ENCODE measurements around the gene RGS7.
A peak's percentile ranks its signal among the peaks of the same experiment; 100 is the strongest.
"Not testable (repeated sequence)": the region's sequence is repeated elsewhere in the genome, so short reads cannot be mapped to it uniquely, and the experiment has no call there.

Gene RGS7

DNA sequence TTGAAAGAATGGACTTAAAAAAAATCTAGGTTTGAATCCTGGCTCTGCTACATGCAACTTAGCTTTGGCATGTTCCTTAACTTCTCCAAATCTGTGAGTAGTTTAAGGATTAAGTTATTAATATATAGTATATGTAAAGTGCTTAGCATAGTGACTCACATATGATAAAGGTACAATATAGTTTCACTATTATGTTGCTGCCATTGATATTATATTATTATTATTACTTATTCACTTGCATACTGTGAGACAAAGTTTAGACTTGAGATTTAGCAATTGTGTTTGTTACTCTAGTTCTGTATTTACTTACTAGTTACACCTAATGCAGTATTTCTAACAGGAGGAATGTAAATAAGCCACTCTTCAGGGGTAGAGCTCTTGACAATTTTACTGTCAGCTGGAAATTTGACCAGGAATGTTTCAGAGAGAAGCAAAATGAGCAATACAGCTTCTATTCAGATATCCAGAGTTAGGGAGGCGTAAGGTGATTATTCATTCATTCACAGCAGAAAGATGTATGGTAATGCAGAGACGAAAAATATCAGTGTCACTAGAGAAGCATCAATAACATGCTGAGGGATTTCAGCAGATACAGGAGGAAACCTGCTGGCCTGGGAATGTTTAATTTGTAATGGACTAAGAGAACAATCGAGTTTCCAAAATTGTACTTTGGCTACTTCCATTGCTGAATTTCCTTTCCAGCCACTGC, 25.5 kb downstream of the RGS7 start:
- no peak for DNase-seq (ENCODE audit: low spot score)

DNA sequence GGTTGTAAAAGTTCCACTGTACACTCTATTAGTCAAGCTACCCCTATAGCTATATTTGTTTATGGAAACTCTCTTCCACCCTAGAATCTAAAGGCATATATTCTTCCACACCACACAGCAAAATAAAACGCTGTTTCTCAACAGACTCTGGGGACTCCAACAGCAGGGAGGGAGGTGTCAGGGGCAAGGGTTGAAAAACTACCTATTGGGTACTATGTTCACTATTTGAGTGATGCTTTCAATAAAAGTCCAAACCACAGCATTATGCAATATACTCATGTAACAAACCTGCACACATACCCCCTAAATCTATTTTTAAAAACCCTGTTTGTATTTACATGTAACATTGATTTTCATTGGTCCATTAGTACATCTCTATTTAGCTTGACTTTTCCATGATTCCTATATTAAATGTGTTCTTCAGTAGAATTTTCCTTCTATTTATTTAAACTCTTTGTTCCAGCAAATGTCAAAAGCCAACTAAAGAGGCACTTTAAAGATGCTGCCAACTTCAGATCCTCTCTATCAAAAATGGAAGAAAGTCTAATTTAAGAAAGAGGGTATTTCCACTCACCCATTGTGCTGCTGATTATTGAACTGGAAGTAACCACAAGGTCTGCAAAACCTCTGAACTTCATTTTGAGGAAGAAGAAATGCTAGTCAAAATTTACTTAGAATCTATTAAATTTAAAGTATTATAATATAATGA, 26.2 kb downstream of the RGS7 start:
- DNase-seq (ENCODE audit: low spot score), result no peak

DNA sequence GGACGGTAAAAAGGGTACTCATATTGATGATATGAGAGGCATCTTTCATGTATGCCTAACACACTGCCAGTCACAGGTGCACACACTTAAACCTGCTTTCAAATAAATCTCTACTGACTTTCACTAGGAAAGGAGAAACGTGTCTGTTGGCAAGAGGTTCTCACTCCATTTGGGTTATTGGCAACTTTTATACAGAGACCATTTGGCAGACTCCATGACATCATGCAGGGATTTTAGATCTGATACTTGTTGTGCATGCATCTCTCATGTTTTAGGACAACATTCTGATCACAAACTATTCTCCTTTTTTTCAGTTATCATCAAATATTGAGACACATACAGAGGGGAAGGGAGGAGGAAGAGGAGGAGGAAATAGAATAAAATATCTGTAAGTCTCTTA, 31.5 kb downstream of the RGS7 start:
- DNase-seq (ENCODE audit: low spot score), result no peak

DNA sequence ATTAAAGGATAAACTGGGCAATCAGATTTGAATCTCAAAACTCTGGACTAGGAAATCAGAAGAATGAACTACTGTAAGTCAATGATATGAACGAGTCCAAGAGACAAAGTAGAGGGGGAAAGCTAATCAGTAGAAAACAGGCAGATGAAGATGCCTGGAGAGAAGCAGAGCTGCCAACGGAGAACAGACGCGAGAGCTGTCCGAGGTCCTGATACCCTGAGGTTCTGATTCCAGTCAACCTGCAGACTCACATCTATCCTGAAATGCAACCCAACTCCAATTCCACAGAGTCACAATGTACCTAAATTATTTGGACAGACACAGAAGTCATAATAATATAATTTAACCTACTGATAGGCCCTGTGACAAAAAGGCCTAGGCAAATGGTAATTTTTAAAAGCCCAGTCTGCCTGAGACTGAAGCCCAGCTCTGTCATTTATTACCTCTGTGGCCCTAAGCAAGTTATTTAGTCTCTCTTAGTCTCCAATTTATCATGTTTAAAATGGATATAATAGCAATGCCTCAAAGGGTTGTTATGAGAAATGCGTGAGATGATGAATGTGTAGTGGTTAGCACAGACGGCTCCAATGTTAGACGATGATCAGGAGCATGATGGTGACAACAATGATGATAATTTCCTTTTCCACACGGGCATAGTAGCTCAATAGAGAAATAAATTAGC, 33.4 kb downstream of the RGS7 start:
- DNase-seq (ENCODE audit: low spot score), result peak; percentile 26

DNA sequence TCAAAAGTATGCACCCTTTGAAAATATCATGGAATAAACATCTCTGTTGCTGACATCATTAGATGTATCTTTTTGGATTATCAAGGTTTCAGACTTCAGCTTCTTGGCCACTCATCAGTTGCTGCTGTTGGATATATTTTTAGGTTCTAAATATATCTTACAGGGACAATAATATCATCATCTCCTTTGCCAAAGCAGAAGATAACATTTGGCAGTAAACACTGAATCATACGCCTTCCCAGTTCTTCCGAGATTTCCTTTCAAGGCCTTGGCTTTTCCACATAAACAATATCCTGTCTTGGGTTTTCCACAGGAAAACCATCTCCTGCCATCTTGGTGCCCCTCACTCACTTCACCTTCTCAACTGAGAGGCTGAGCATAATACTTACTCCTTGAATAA, 39.3 kb downstream of the RGS7 start:
- no peak for DNase-seq (ENCODE audit: low spot score)

DNA sequence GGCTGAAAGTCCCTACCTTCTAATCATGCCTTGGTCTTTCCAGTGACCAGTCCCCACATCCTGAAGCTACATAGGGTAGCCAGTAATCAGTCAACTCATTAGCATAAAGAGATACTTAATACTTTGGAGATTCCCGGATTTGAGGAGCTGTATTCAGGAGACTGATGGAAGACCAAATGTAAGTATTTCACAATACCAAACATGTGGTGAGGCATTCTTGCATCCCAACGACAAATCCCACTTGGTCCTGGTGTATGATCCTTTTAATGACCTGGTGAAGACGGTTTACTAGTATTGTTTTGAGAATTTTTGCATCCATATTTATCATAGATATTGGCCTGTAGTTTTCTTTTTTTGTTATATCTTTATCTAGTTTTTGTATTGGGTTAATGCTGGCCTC, 40.6 kb downstream of the RGS7 start:
- DNase-seq (ENCODE audit: low spot score), result no peak

DNA sequence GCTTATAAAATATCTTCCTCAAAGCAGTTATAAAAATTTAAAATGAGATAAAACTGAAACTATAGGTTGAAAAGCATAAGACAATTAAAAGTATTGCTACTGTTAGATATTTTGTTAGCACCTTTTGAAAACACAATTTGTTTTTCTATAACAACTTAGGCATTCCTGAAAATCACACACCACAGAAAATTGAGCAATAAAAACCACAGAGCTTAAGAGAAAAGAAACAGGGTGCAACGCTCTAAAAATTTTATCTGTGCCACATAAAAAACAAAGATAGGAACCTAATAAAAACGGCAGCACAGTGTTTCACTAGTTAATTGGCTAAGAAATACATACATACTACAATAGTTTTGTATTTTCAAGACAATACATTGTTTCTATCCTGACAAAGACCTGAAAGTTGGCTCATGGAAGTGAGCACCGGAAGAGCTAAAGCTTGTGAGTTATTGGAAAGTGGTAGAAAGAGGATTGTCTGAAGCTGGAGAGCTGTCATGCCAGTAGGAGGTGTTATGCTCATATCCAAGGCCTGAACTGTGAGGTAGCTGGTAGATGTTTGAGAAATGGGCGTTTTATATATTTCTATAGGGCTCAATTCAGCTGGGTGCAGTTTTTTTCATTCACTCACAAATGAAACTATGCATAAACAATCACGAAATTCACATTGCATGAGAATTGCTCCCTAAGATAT, 45.8 kb downstream of the RGS7 start:
- no peak for DNase-seq (ENCODE audit: low spot score)

DNA sequence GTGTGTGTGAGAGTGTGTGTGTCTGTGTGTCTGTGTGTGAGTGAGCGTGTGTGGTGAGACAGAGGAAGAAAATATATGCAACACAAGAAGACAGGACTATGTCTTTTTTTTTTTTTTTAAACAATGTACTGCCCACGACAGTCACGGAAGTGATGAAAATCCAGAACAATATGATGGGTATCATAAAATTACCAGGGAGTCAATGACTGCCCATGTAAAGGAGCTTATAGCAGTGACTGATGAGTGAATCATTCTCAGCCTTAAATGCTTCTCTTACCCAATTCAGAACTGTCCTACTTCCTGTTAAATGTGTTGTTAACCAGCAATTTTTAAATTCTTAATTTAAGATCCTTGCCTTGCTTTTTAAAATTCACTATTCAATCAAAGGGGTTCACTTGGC, 46.6 kb downstream of the RGS7 start:
- peak; percentile 10 for DNase-seq (ENCODE audit: low spot score)

DNA sequence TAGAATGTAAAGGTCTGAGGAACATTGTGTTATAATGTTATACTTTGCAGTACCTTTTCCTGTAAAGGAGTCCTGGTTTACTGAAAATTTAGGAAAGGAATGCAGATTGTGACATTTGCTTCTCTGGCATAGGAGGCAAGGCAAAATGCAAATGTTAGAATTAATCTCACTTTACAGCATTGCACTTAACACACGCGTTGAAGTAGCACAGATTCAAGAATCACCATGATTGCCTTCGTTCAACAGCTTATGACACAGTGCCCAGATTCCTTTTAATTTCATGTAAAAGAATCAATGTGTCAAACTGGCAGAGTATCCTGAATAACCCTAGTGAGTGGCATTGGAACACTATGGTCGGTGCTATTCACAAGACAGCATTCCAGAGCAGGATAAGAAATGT, 47.4 kb downstream of the RGS7 start:
- DNase-seq (ENCODE audit: low spot score), result no peak

DNA sequence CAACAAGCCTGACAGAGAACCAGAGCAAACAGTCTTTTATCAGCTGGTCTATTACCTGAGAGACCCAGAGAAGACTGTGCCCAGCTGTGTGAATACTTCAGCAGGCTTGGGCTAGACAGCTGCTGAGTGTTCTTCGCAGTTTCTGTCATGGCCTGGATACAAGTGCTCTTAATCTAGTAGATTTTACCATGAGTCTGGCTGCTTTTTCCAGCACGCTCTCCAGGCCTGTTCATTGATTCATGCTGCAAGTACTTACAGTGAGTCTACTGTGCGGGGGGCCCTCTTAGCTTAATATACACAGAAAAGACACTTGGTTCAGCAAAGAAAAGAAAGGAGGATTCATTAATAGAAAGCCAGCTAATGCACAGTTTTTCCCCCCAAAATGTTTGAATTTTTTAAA, 48.5 kb downstream of the RGS7 start:
- no peak for DNase-seq (ENCODE audit: low spot score)

DNA sequence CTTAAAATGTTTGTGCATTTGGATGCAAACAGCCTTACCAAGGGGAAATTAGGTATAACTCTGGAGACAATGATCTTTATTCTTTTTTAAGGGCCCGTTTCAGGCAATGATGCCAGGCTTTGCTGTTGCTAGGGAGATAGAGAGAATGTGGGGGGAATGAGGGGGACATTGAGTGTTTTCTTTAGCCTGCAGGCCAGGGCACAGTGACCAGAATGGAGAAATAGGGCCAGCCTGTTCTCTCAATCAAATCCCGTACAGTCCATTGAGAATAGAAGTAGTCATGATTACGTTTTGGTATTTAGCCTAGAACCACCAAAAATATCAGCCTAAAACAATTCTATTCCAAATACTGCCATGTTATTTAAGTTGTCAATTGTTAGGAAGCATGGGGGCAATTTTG, 49.0 kb downstream of the RGS7 start:
- DNase-seq (ENCODE audit: low spot score), result no peak

DNA sequence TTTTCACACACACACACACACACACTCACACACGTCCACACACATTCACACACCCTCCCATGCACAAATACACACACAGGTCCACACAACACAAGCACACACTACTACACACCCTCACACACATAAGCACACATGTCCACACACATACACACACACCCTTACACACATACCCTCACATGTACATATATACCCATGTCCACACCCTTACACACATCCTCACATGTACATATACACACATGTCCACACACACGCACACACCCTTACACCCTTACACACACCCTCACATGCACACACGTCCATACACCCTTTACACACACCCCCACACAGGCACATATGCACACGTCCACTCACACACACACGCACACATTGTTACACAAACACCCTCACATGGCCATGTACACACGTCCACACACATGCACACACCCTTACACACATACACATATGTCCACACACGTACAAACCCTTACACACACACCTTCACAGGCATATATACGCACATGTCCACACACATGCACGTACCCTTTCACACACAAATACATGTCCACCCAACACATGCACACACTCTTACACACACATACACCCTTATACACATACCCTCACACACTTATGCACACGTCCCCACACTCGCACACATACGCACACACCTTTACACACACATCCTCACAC, 50.7 kb downstream of the RGS7 start:
- no peak for DNase-seq (ENCODE audit: low spot score)

DNA sequence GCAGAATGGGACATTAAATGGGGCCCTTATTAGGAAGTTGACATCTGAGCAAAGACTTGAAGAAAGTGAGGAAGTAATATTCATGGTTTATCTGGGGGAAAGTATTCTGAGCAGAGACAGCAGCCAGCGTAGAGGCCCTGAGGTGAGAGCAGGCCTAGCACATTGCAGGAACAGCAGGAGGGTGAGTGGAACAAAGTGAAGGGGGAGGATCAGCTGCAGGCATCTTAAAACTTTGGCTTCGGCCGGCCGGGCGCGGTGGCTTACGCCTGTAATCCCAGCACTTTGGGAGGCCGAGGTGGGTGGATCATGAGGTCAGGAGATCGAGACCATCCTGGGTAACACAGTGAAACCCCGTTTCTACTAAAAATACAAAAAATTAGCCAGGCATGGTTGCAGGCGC, 55.0 kb downstream of the RGS7 start:
- DNase-seq (ENCODE audit: low spot score), result not testable (repeated sequence)

DNA sequence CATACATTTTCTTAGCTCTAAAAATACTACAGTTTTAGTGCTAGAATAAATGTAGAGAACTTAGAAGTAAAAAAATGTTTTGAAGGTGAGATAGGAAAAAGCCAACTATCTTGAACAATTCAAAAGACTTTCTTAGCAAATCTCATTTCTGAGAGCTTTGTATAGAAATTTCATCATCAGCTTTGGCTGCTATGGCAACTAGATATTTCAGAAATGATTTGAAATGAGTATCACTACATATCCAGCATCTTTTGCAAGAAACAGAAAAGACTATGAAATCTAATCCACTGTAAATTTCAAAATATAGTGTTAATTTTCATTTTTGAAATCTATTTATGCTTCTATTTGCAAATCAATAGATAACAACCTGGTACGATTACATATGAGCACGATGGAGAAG, 57.7 kb downstream of the RGS7 start:
- DNase-seq (ENCODE audit: low spot score), result no peak

DNA sequence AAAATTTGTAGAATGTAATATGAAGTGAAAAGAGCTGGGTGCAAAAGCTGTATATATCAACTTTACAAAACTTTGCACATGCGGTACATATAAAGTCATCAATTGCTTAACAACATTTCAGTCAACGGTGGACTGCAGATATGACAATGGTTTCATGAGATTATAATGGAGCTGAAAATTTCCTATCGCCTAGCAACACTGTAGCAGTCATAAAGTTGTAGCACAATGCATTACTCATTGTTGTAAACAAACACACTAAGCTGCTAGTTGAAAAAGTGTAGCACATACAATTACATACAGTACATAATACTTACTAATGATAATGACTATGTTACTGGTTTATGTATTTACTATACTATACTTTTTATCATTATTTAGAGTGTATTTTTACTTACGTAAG, 64.0 kb downstream of the RGS7 start:
- no peak for DNase-seq (ENCODE audit: low spot score)

DNA sequence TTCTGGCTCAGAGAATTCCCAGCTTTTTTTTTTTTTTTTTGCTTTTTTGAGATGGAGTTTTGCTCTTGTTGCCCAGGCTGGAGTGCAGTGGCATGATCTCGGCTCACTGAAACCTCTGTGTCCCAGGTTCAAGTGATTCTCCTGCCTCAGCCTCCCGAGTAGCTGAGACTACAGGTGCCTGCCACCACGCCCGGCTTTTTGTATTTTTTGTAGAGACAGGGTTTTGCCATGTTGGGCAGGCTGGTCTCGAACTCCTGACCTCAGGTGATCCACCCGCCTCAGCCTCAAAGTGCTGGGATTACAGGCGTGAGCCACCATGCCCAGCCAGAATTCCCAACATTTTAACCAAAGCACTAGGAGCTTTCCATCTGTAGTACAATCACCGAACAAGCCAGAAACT, 65.5 kb downstream of the RGS7 start:
- DNase-seq (ENCODE audit: low spot score), result not testable (repeated sequence)

DNA sequence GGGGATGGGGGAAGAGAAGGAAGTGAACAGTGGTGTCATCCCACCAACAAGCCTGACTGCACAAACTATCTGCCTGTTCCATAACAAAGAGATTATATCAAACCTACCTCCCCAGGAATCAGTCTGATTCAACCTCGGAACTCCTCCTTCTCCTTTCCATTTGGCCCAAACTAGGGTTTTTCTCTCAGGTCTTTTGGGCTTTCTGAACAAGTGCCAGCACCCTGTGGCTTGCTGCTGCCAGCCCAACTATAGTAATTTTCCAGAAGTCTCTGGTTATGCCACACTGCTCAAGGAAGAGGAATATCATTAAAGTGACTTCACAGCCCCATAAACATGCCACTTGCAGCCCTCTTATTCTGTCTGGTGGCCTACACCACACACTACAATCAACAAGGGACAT, 70.5 kb downstream of the RGS7 start:
- DNase-seq (ENCODE audit: low spot score), result no peak

DNA sequence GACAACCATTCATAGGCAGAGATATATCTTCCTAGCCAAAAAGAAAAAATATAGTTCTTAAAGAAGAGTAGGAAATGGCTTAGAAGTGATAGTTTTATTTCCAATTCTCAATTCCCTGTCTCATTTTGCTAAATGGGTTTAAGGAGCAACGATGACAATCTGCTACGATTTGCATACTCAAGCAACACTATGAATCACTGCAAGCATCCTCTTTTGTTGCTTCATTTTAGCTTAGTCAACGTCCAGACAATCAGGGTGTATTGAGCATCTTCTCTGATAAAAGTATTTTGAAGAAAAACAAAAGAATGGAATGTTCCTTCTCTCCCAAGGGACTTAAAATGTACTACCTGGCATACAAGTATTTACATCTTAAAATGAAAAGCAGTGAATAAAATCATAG, 80.6 kb downstream of the RGS7 start:
- no peak for DNase-seq (ENCODE audit: low spot score)

DNA sequence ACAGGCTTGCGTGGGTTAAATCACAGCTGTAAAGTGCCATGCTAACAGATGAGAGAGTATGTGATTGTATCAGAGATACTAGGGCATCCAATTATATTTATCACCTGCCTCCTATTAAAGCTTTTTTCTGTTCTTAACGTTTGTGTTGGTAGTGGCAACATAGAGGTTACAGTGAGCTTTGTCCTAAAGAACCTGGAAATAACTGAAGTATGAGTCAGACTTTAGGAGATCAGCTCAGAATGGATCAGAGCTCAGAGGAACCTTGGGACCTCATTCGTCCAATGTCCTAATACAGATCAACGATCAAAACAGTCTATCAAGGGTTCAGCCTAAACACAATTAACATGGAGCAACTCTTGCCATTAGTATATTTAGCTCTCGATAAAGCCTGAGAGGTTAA, 81.0 kb downstream of the RGS7 start:
- no peak for DNase-seq (ENCODE audit: low spot score)

DNA sequence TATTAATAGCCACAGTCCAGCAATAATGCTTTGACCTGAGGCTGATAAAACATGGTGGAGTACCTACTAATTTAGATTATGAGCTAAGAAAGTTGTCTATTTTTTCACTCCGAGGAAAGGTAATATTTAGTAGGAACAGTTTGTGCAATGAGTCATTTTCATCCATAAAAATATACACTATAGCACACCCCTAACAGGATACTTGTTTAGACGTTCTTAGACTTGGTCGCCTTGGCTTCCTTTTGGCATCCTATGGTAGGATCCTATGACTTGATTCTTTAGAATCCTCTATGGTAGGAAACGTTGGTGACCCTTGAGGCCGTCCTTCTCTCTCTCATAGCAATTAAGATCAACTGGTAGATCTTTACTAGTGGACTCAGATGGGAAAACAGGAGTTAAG, 81.8 kb downstream of the RGS7 start:
- DNase-seq (ENCODE audit: low spot score), result no peak

DNA sequence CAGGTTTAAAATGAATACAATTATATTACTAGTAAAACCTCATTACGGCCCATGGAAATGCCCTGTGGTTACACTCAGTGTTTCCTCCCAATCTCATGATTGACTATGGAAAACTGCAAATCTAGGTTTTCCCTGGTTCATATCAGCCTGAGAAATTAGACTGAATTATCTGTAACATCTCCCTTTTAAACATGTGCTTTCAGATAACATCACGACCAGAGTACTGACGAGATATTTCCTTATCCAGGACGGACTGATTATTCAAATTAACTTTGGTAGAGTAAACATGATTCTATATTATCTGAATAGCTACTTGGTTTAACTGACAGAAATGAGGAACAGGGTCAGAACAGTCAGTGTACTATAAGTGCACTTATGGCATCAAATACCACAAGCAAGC, 82.3 kb downstream of the RGS7 start:
- no peak for DNase-seq (ENCODE audit: low spot score)

DNA sequence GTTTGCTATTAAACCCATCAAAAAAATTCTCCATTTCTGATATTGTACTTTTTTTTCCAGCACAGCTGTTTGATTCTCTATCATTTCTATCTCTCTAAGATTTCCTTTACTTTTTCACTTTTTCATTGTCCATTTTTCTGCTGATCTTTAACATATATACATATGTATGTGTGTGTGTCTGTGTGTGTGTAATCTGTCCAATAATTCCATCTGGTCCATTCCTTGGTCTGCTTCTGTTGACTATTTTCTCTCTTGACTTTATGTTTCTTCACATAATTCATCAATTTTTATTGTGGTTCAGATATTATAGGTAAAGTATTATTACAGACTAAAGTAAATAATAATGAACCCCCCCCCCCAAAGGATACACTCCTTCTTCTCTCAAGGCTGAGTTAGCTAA, 84.2 kb downstream of the RGS7 start:
- DNase-seq (ENCODE audit: low spot score), result no peak

Data from hepatic stellate cell (primary cell).